GM23248 (cell line): ENCODE results near the gene USP25.

ENCODE experiments used
- EZH2 ChIP-seq: fragments of 200-600 bp; sonication (generic); IDR thresholded peaks from 2 replicates; pipeline ENCODE4 v1.6.1; 2018; ENCODE audit warnings: antibody characterized with exemption, mild to moderate bottlenecking; ENCODE audit not compliant: insufficient read depth, poor library complexity, severe bottlenecking
- EZH2phosphoT487 ChIP-seq: fragments of 200-600 bp; sonication (generic); IDR thresholded peaks from 2 replicates; pipeline ENCODE4 v1.6.1; 2018; ENCODE audit warnings: antibody characterized with exemption, moderate library complexity, mild to moderate bottlenecking, low read depth; ENCODE audit not compliant: insufficient read depth

GRCh38 chr21:15853126-15853525 is 123.3 kb downstream of the USP25 start:
- TF ChIP-seq EZH2phosphoT487 (no peak), EZH2 (no peak)
